GM23338 (cell line): Measurements from ENCODE around the gene DCAF12L2. TPM values are rescaled to one million over a fixed set of nuclear protein-coding genes. Genes with fewer than 3 reads are reported as not detected.

Experiments
- ATAC-seq: fragments of 200-7000 bp; cut with Tn5 transposase; 3 replicates; pipeline ENCODE4 v1.9.1; 2020
- DNase-seq: peaks from one replicate; pipeline ENCODE4 v3.0.0-alpha.2; 2015; ENCODE audit warnings: low spot score
- H2AFZ ChIP-seq: fragments of 200-600 bp; sonication (generic); 2 replicates; pipeline ENCODE4 v1.8.0; 2016; ENCODE audit warnings: antibody characterized with exemption, mild to moderate bottlenecking, moderate library complexity
- H3F3A ChIP-seq: fragments of 200-600 bp; sonication (generic); replicated peaks from 2 replicates; pipeline ENCODE4 v1.8.0; 2017; ENCODE audit warnings: antibody characterized with exemption, mixed run types, low read depth
- H3K27ac ChIP-seq: fragments of 200-600 bp; sonication (generic); 2 replicates; pipeline ENCODE4 v1.6.1; 2016; ENCODE audit warnings: low read depth
- H3K27me3 ChIP-seq: fragments of 200-600 bp; sonication (generic); 2 replicates; pipeline ENCODE4 v1.8.0; 2016; ENCODE audit warnings: mild to moderate bottlenecking, mixed run types, moderate library complexity; ENCODE audit not compliant: insufficient read depth
- H3K36me3 ChIP-seq: fragments of 200-600 bp; sonication (generic); 2 replicates; pipeline ENCODE4 v1.8.0; 2016; ENCODE audit warnings: mild to moderate bottlenecking; ENCODE audit not compliant: insufficient read depth
- H3K4me1 ChIP-seq: fragments of 200-600 bp; sonication (generic); 2 replicates; pipeline ENCODE4 v1.8.0; 2016; ENCODE audit warnings: mild to moderate bottlenecking, moderate library complexity; ENCODE audit not compliant: insufficient read depth
- H3K4me2 ChIP-seq: fragments of 200-600 bp; sonication (generic); 2 replicates; pipeline ENCODE4 v1.7.1; 2017; ENCODE audit warnings: mixed run types
- H3K4me3 ChIP-seq: fragments of 200-600 bp; sonication (generic); 2 replicates; pipeline ENCODE4 v1.6.1; 2016; ENCODE audit warnings: mixed run types
- H3K79me2 ChIP-seq: fragments of 200-600 bp; sonication (generic); replicated peaks from 2 replicates; pipeline ENCODE4 v1.8.0; 2017; ENCODE audit warnings: mild to moderate bottlenecking; ENCODE audit not compliant: insufficient read depth
- H3K9me2 ChIP-seq: fragments of 200-600 bp; sonication (generic); 2 replicates; pipeline ENCODE4 v1.8.0; 2017; ENCODE audit not compliant: insufficient read depth
- H4K20me1 ChIP-seq: fragments of 200-600 bp; sonication (generic); replicated peaks from 2 replicates; pipeline ENCODE4 v1.8.0; 2017; ENCODE audit warnings: mild to moderate bottlenecking; ENCODE audit not compliant: insufficient read depth
- H3K27ac Mint-ChIP-seq: 2 replicates; pipeline ENCODE4 v1.8.0; 2020; ENCODE audit warnings: inconsistent platforms, mild to moderate bottlenecking, moderate library complexity, mixed read lengths
- H3K27me3 Mint-ChIP-seq: 3 replicates; pipeline ENCODE4 v1.8.0; 2022; ENCODE audit warnings: low read depth, mild to moderate bottlenecking, moderate library complexity, mixed read lengths, inconsistent platforms; ENCODE audit not compliant: insufficient read depth, poor library complexity
- H3K36me3 Mint-ChIP-seq: 3 replicates; pipeline ENCODE4 v1.8.0; 2021; ENCODE audit warnings: low read depth, mild to moderate bottlenecking, inconsistent platforms, moderate library complexity, mixed read lengths
- H3K4me1 Mint-ChIP-seq: 3 replicates; pipeline ENCODE4 v1.8.0; 2020; ENCODE audit warnings: mild to moderate bottlenecking, inconsistent platforms, mixed read lengths
- H3K4me3 Mint-ChIP-seq: 3 replicates; pipeline ENCODE4 v1.8.0; 2021; ENCODE audit warnings: moderate library complexity, mild to moderate bottlenecking, inconsistent platforms, mixed read lengths
- H3K9me3 Mint-ChIP-seq: 3 replicates; pipeline ENCODE4 v1.8.0; 2020; ENCODE audit warnings: moderate library complexity, mild to moderate bottlenecking, inconsistent platforms, mixed read lengths
- CREB1 ChIP-seq: fragments of 250-450 bp; sonication (Bioruptor Pico); IDR thresholded peaks from 2 replicates; pipeline ENCODE4 v1.5.0; 2020; ENCODE audit warnings: low read depth, mild to moderate bottlenecking, moderate library complexity
- CTCF ChIP-seq, 2 experiments: fragments of 200-600 bp in 1 of 2; sonication (generic) in 1 of 2; conservative IDR thresholded peaks; 2 replicates each; pipeline versions ENCODE4 v1.5.1 to v1.6.1; 2016 to 2017; ENCODE audit warnings: antibody characterized with exemption in 2 of 2, low read depth in 2 of 2, mild to moderate bottlenecking in 2 of 2, moderate library complexity in 1 of 2
- EZH2 ChIP-seq: fragments of 200-600 bp; sonication (generic); IDR thresholded peaks from one replicate; pipeline ENCODE4 v1.8.0; 2017; ENCODE audit warnings: antibody characterized with exemption, mild to moderate bottlenecking, low read depth; ENCODE audit not compliant: unreplicated experiment
- EZH2phosphoT487 ChIP-seq: fragments of 200-600 bp; sonication (generic); IDR thresholded peaks from one replicate; pipeline ENCODE4 v1.8.1; 2018; ENCODE audit warnings: antibody characterized with exemption; ENCODE audit not compliant: unreplicated experiment
- JUNB ChIP-seq: IDR thresholded peaks from one replicate; pipeline ENCODE4 v1.6.1; 2016; ENCODE audit warnings: antibody characterized with exemption; ENCODE audit not compliant: unreplicated experiment
- NANOG ChIP-seq: IDR thresholded peaks from 2 replicates; pipeline ENCODE4 v1.6.1; 2016; ENCODE audit warnings: antibody characterized with exemption, borderline replicate concordance
- POLR2AphosphoS5 ChIP-seq: IDR thresholded peaks from 2 replicates; pipeline ENCODE4 v1.6.1; 2016; ENCODE audit warnings: antibody characterized with exemption, low read depth
- REST ChIP-seq: IDR thresholded peaks from one replicate; pipeline ENCODE4 v1.6.1; 2018; ENCODE audit warnings: antibody characterized with exemption; ENCODE audit not compliant: unreplicated experiment
- STAT1 ChIP-seq: IDR thresholded peaks from one replicate; pipeline ENCODE4 v1.6.1; 2016; ENCODE audit warnings: antibody characterized with exemption; ENCODE audit not compliant: unreplicated experiment
- ZNF114 ChIP-seq: fragments of 250-450 bp; sonication (Bioruptor Pico); IDR thresholded peaks from 2 replicates; pipeline ENCODE4 v1.5.0; 2020; ENCODE audit warnings: mild to moderate bottlenecking, moderate library complexity
- ZNF331 ChIP-seq: fragments of 250-450 bp; sonication (Bioruptor Pico); IDR thresholded peaks from 2 replicates; pipeline ENCODE4 v1.5.0; 2020; ENCODE audit warnings: low read depth, mild to moderate bottlenecking, moderate library complexity
- polyA plus RNA-seq: library from polyadenylated mRNA; unstranded; fragments of >200 nt; fragmentation: Nextera tagmentation; extraction: Ambion mirVana; gene quantifications from 2 replicates; pipeline ENCODE4 v1.2.1, GENCODE V29; 2016
- total RNA-seq: library from RNA; depleted of rRNA; stranded (reverse); fragments of >200 nt; shearing (Covaris generic); gene quantifications from 2 replicates; pipeline ENCODE4 v1.2.3, GENCODE V29; 2014
- TF ChIP-seq, protein P1 (sequence below): IDR thresholded peaks from 2 replicates; pipeline ENCODE4 v1.6.1; 2016; ENCODE audit warnings: antibody characterized with exemption
- TF ChIP-seq, protein P2 (sequence below): fragments of 250-450 bp; sonication (Bioruptor Pico); IDR thresholded peaks from 2 replicates; pipeline ENCODE4 v1.5.0; 2020; ENCODE audit warnings: mild to moderate bottlenecking, moderate library complexity

DCAF12L2 gene
- total and polyA plus RNA-seq, 2 experiments from 2014 or later, result 0.45 to 1.3 TPM

DNA sequence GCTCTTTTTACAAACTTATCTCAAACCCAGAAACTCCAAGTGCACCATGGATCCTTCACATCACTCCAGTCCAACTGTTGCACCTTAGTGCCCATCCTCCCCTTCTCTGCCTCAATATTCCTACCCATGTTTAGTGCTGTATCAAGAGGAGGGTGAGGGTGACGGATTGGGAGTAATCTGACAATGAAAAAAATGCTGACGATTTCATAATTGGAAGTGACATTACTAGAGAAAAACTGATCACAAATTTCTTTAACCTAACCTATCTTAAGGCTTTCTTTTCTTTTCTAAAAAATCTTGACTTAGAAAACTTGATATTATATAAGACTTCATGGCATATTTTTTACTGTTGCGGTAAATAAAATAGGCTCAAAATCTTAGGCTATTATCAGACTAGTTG, 1.5 kb upstream of the DCAF12L2 start:
- H3K27ac Mint-ChIP-seq, result no peak overlapping the region
- ATAC-seq (no peak), DNase-seq (no peak)
- H3K79me2 ChIP-seq, result no peaks in the 10 kb centered on the region
- H4K20me1 ChIP-seq, result no peaks in the 10 kb centered on the region
- no peaks in the 10 kb centered on the region for H3K4me1 Mint-ChIP-seq
- no peaks in the 10 kb centered on the region for H3K9me3 Mint-ChIP-seq
- no peak overlapping the region for H3K4me2 ChIP-seq
- H3K4me3 ChIP-seq, result no peak overlapping the region
- peaks cover 15% of the 10 kb centered on the region for H3K27me3 Mint-ChIP-seq
- no peak overlapping the region for H2AFZ ChIP-seq
- no peaks in the 10 kb centered on the region for H3F3A ChIP-seq
- H3K9me2 ChIP-seq, result no peaks in the 10 kb centered on the region
- H3K4me1 ChIP-seq, result no peaks in the 10 kb centered on the region
- no peak overlapping the region for H3K4me3 Mint-ChIP-seq
- TF ChIP-seq POLR2AphosphoS5 (no peak), JUNB (no peak), EZH2 (no peak), NANOG (no peak), CREB1 (no peak), EZH2phosphoT487 (no peak), REST (no peak), ZNF114 (CRISPR knock-in tag) (no peak), STAT1 (no peak), ZNF331 (CRISPR knock-in tag) (no peak), CTCF (conservative IDR thresholded peaks at IDR 0.05; ENCODE audit: low read depth in 2 of 2) (no peak)
- TF ChIP-seq, protein P1, sequence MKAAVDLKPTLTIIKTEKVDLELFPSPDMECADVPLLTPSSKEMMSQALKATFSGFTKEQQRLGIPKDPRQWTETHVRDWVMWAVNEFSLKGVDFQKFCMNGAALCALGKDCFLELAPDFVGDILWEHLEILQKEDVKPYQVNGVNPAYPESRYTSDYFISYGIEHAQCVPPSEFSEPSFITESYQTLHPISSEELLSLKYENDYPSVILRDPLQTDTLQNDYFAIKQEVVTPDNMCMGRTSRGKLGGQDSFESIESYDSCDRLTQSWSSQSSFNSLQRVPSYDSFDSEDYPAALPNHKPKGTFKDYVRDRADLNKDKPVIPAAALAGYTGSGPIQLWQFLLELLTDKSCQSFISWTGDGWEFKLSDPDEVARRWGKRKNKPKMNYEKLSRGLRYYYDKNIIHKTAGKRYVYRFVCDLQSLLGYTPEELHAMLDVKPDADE, result no peak
- TF ChIP-seq, protein P2, sequence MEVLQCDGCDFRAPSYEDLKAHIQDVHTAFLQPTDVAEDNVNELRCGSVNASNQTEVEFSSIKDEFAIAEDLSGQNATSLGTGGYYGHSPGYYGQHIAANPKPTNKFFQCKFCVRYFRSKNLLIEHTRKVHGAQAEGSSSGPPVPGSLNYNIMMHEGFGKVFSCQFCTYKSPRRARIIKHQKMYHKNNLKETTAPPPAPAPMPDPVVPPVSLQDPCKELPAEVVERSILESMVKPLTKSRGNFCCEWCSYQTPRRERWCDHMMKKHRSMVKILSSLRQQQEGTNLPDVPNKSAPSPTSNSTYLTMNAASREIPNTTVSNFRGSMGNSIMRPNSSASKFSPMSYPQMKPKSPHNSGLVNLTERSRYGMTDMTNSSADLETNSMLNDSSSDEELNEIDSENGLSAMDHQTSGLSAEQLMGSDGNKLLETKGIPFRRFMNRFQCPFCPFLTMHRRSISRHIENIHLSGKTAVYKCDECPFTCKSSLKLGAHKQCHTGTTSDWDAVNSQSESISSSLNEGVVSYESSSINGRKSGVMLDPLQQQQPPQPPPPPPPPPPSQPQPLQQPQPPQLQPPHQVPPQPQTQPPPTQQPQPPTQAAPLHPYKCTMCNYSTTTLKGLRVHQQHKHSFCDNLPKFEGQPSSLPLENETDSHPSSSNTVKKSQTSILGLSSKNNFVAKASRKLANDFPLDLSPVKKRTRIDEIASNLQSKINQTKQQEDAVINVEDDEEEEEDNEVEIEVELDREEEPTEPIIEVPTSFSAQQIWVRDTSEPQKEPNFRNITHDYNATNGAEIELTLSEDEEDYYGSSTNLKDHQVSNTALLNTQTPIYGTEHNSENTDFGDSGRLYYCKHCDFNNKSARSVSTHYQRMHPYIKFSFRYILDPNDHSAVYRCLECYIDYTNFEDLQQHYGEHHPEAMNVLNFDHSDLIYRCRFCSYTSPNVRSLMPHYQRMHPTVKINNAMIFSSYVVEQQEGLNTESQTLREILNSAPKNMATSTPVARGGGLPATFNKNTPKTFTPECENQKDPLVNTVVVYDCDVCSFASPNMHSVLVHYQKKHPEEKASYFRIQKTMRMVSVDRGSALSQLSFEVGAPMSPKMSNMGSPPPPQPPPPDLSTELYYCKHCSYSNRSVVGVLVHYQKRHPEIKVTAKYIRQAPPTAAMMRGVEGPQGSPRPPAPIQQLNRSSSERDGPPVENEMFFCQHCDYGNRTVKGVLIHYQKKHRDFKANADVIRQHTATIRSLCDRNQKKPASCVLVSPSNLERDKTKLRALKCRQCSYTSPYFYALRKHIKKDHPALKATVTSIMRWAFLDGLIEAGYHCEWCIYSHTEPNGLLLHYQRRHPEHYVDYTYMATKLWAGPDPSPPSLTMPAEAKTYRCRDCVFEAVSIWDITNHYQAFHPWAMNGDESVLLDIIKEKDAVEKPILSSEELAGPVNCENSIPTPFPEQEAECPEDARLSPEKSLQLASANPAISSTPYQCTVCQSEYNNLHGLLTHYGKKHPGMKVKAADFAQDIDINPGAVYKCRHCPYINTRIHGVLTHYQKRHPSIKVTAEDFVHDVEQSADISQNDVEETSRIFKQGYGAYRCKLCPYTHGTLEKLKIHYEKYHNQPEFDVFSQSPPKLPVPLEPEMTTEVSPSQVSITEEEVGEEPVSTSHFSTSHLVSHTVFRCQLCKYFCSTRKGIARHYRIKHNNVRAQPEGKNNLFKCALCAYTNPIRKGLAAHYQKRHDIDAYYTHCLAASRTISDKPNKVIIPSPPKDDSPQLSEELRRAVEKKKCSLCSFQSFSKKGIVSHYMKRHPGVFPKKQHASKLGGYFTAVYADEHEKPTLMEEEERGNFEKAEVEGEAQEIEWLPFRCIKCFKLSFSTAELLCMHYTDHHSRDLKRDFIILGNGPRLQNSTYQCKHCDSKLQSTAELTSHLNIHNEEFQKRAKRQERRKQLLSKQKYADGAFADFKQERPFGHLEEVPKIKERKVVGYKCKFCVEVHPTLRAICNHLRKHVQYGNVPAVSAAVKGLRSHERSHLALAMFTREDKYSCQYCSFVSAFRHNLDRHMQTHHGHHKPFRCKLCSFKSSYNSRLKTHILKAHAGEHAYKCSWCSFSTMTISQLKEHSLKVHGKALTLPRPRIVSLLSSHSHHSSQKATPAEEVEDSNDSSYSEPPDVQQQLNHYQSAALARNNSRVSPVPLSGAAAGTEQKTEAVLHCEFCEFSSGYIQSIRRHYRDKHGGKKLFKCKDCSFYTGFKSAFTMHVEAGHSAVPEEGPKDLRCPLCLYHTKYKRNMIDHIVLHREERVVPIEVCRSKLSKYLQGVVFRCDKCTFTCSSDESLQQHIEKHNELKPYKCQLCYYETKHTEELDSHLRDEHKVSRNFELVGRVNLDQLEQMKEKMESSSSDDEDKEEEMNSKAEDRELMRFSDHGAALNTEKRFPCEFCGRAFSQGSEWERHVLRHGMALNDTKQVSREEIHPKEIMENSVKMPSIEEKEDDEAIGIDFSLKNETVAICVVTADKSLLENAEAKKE (CRISPR knock-in tag), result no peak
- H3K27me3 ChIP-seq, result peaks cover 11% of the 10 kb centered on the region; the same call in 1 of the 2 replicates
- no peak overlapping the region for H3K27ac ChIP-seq
- no peaks in the 10 kb centered on the region for H3K36me3 Mint-ChIP-seq
- no peaks in the 10 kb centered on the region for H3K36me3 ChIP-seq
